Epithelial cell of proximal tubule (primary cell): ENCODE data around the gene SELENOF. TPM values are rescaled to one million over a fixed set of nuclear protein-coding genes. Genes with fewer than 3 reads are reported as not detected.
"Not testable (repeated sequence)": the region's sequence is repeated elsewhere in the genome, so short reads cannot be mapped to it uniquely, and the experiment has no call there.

Experiments
- DNase-seq: peaks from one replicate; pipeline ENCODE4 v3.0.0-alpha.2; 2011; ENCODE audit warnings: low read depth
- H3K4me3 ChIP-seq: 2 replicates; pipeline ENCODE4 v1.5.1; 2011; ENCODE audit warnings: low read depth, mild to moderate bottlenecking, low read length
- CTCF ChIP-seq: conservative IDR thresholded peaks from 2 replicates; pipeline ENCODE4 v1.5.1; 2012; ENCODE audit warnings: low read depth, mild to moderate bottlenecking, low read length
- total RNA-seq: library from RNA; depleted of rRNA; stranded (reverse); fragments of >200 nt; gene quantifications from 2 replicates; pipeline ENCODE4 v1.2.3, GENCODE V29; 2015

The SELENOF gene
- total RNA-seq, 1 donor from 2014 or later: 169 TPM

DNA sequence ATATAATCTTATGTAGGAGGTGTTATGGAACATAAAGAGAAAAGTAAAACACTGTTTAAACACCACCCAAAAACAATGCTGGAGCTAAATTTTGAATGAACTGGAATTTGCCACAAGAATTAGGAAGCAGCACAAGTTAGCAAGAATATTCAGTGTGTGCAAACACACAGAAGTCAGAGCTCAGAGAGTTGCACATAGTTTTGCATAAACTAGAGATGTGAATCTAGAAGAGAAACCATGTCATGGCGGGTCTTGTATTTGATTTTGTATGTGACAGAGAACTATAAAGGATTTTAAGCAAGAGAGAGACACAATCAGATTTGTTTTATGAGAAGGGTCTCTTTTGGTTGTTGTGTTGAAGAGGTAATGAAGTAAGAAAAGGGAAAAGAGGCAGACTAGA lies 38.2 kb downstream of the SELENOF start:
- no peak overlapping the region for H3K4me3 ChIP-seq
- no peak for TF ChIP-seq CTCF
- no peak for DNase-seq

- no peak overlapping the region for H3K4me3 ChIP-seq
- no peak for TF ChIP-seq CTCF
- DNase-seq: no peak
Observed at GRCh38 chr1:86872086-86872485, 41.8 kb downstream of the SELENOF start.

DNA sequence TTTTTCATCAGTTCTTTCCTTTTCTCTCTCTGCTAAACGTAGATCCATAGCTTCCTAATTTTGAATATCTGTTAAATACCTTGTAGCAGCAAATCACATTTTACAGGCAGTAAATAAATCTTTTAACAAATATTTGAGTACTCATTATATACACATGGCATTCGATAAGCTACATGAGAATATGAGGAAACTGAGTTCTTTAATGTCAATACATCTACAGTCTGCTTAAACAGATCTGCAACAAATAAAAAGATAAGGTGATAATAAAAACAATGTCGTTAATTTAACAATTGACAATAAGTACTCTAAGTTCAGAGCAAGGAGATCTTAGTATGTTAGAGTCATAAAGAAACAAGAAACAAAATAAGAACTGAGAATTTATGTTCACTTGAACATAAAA lies 42.9 kb downstream of the SELENOF start:
- TF ChIP-seq CTCF: no peak
- no peak overlapping the region for H3K4me3 ChIP-seq
- DNase-seq: no peak

DNA sequence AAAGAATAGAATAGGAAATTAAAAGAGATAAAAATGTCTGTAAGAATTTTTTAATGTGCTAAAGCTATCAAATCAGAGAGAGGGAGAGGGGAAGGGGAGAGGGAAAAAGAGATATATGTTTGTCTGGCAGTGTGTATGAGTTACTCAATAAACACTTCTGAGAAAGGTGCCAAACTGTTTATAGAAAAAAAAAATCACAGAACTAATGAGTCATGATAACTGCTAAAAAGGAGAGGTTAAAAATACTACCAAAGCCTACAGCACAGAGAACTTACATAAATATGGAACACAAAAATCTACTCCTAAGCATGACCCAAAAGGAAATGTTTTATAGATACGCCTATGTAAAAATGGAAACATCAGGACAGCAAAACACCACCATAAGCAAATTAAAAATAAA lies 45.4 kb downstream of the SELENOF start:
- no peak for TF ChIP-seq CTCF
- no peak for DNase-seq

GRCh38 chr1:86867278-86867677 lies 46.6 kb downstream of the SELENOF start:
- DNase-seq: not testable (repeated sequence)

More for the DNA sequence above, 45.4 kb downstream of the SELENOF start:
- H3K4me3 ChIP-seq: no peak overlapping the region

DNA sequence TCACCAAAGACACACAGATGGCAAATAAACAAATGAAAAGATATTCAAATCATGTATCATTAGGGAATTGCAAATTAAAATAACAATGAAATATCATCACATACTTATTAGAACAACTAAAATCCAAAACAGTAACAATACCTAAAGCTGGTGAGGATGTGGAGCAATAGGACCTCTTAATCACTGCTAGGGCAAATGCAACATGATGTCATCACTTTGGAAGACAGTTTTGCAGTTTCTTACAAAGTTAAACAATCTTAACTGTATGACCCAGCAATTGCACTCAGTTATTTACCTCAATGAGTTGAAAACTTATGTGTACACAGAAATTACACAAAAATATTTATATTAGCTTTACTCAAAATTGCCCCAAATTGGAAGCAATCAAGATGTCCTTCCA lies 47.3 kb downstream of the SELENOF start:
- H3K4me3 ChIP-seq: no peak overlapping the region
- no peak for DNase-seq
- no peak for TF ChIP-seq CTCF

More at GRCh38 chr1:86867278-86867677, 46.6 kb downstream of the SELENOF start:
- not testable (repeated sequence) for H3K4me3 ChIP-seq

GRCh38 chr1:86865973-86866637 lies 47.8 kb downstream of the SELENOF start:
- TF ChIP-seq CTCF: no peak
- no peak for DNase-seq
- no peak overlapping the region for H3K4me3 ChIP-seq

GRCh38 chr1:86862920-86863319 lies 51.0 kb downstream of the SELENOF start:
- TF ChIP-seq CTCF: no peak
- no peak overlapping the region for H3K4me3 ChIP-seq
- DNase-seq: no peak
